ENCODE data around the gene KIF15. TPM values are rescaled to one million over a fixed set of nuclear protein-coding genes. Genes with fewer than 3 reads are reported as not detected.
A peak's percentile ranks its signal among the peaks of the same experiment; 100 is the strongest.

Gene KIF15
- total RNA-seq, 1 experiment from 2014 or later, result 5.5 TPM

DNA sequence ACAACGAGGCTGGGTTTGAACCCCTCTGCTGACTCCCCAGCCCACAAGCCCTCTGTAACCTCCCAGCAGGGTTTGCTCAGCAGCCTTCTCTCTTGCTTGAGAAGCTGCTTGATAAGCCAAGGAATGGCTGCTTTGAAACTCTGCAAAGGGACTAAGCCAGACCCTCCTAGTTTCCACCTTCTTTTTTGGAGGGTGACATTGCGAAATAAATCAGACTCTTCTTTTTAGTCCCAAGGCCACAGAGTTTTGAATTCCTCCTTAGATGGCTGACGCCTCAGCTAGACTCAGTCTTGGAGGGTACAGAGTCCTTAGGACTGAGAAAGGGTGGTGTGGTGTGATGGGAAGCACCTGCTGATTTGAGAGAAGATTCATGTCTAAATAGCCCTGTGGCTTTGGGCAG, 114.0 kb downstream of the KIF15 start:
- DNase-seq (ENCODE audit: low spot score), result no peak

DNA sequence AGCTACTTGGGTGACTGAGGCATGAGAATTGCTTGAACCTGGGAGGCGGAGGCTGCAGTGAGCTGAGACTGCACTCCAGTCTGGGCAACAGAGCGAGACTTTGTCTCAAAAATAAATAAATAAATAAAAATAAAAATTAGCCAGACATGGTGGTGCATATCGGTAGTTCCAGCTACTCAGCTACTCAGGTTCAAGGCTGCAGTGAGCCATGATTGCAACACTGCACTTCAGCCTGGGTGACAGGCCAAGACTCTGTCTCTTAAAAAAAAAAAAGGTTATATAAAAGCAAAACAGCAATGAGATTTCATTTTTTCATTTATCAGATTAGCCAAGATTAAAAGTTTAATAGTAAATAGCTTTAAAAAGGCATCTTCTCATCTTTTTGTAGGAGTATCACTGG, 115.7 kb downstream of the KIF15 start:
- no peak for DNase-seq (ENCODE audit: low spot score)

DNA sequence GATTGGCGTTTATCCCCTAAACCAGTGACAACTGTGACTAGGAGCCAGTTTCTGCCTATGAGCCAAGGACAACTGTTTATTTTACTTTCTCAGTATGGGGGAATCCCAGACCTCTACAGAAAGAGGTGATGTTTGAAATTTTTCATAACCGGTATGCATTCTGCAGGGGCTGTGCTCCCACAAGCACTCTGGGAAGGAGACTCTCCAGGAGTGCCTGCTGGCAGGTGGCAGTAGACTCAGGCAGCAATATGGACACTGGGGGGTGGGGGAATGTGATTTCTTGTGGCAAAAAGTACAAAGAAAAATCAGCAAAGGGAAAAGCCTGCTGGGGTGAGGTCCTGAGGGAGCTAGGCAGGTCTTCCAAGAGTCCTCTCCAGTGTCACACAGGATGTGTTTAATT, 118.7 kb downstream of the KIF15 start:
- no peak for DNase-seq (ENCODE audit: low spot score)

DNA sequence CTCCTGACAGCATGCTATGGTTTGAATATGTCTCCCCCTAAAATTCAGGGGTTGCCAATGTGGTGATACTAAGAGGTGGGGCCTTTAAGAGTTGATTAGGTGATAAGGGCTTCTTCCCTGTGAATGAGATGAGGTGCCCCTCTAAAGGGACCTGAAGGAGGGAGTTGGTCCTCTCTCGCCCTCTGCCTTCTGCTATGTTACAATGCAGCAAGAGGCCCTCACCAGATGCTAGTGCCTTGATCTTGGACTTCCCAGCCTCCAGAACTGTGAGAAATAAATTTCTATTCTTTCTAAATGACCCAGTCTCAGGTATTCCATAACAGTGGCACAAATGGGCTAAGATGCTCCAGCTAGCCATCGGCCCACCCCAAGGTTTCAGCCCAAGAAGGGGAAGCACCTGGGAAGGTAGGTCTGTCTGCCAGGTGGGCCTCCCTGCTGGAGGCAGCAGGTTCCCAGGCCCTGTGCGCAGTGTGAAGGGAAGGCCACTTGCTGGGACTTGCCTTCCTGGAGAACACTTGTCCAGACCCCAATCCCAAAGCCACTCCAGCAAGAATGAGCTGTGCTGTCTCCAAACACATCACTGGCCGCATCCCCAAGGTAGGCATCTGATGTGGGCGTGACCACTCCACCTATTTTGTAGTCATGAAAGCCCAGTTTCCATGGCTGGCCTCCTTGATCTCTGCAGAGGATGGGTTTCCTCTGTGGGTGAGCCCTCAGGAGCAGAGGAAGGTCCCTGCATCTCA, 121.8 kb downstream of the KIF15 start:
- DNase-seq (ENCODE audit: low spot score), result no peak

DNA sequence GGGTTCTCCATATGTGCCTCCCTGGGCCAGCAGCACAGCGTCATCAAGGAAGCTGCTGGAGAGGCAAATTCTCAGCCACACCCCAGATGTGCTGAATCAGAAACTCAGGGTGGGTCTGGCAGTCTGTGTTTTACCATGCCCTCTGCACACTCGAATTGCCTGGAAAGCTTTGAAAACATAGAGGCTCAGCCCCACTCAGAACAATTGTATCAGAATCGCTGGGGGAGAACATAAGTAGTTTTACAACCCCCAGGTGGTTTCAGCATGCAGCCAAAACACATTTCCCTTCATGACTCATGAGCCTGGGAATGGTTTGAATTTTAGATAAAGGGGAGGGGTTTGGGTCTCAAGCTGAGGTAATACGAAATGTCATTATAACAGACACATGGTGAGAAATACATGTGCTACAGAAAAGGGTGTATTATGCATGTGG, 122.4 kb downstream of the KIF15 start:
- no peak for DNase-seq (ENCODE audit: low spot score)

DNA sequence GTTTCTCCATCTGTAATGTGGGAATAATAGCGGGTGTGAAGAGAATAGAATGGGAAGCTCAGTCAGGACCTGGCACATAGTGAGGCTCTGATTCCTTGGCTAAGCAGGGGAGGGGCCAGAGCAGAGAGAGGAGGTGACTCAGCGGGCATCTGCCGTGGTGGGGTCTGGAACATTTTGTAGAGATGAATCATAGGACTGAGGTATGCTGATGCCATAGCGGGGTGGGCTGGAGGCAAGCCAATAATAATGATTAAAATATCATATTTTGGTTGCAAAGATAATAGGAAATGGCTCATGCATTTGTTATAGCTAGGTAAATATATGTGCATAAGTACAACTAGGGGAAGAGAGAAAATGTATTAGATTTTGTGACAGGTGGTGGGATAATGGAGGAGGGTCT, 124.0 kb downstream of the KIF15 start:
- peak; percentile 5 for DNase-seq (ENCODE audit: low spot score)

DNA sequence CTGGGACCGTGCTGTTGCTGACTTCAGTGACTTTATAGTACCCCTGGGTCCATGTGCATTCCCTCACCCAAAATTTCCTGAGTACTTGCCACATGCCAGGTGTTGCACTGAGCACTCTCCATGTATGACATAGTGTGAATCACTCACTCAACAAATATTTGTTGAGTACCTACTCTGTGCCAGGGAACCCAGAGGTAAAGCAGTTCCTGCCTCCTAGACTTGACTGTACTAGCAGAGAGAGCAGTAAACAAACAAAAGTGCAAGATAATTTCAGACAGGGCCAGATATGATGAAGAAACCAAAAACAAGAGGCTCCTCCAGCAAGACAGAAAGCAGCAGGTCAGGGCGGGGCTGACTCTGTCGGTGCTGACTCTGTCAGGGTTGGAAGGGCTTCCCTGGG, 125.0 kb downstream of the KIF15 start:
- no peak for DNase-seq (ENCODE audit: low spot score)

DNA sequence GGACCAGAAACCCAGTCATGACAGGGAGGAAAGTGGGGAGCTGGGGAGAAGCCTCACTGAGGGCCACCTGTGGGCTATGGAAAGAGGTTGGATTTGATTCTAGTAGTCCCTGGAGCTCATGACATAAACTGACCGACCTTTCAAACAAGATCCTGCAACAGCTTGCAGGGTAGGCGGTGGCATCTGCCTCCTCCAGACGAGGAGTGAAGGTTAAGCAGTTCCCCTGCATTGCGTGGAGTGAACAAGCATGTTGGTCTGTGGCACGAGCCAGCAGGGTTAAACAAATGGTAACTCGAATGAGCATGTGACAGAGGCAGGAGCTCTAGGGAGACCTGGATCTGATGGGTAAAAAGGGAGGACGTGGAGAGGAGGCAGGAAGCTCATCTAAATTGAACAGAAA, 125.5 kb downstream of the KIF15 start:
- DNase-seq (ENCODE audit: low spot score), result no peak

DNA sequence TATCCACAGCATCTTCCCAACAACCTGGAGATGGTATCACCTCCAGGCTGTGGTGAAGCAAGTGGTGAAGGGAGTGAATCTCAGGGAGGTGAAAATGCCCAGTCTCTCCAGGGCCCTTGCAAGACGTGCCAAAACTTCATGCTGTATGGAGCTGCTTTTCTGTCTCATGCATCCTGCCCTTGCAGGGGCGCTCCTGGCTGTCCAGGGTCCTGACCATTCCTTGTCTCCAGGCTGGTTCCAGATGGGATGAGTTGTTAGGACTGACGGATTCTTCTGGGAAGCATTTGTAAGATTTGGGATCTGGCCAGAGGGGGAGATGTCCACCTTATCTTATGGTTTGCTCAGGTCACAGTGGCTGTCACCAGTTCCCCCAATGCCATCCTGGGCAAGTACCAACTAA, 128.7 kb downstream of the KIF15 start:
- DNase-seq (ENCODE audit: low spot score), result no peak

DNA sequence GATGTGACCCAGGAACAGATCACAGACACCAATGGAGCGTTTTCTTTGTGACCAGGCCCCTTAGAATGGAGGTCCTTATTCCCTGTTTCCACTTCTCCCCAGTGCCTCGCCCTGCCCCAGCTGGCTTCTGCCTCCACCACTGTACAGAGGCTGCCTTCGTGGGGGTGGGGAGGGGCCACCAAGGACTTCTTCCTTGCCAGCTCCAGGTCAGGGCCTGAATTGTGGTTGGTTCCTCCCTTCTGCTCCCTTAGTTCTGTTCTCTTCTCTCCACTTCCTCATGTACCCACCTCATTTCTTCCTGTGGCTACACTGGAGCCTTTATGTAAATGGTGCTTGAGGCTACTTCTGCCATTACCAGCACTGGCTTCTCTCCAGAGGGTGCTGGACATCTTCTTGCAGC, 129.3 kb downstream of the KIF15 start:
- DNase-seq (ENCODE audit: low spot score), result no peak

DNA sequence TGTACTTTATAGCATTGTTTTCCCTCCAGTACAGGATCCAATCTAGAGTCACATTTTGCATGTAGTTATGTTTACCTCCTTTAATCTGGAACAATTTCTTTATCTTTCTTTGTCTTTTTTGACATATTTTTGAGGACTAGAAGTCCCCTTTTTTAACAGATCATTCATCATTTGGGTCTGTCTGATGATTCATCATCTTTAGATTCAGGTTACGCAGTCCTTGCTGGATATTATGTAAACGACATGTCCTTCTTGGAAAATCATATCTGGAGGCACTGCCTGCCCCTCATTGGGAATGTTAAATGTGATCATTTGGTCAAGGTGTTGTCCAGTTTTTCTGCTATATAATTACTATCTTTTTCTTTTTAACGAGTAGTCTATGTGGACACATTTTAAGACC, 131.1 kb downstream of the KIF15 start:
- no peak for DNase-seq (ENCODE audit: low spot score)

DNA sequence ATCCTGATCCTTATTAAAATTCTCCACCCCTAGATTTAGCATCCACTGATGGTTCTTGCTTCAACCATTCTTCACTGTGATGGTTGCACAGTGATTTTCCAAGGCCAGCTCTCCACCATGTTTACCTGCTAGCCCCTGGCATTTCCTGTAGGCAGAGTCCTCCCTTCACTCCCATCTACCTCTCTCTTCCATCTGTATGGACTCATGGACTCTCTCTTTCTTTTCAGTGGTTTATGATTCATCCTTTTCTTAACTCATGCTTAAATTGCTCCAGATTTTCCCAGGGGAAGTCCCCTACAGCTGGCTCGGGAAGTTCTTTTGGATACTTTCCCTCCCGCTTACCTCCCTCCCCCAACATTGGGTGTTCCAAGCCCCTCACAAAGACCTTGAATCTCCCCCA, 131.5 kb downstream of the KIF15 start:
- DNase-seq (ENCODE audit: low spot score), result no peak

DNA sequence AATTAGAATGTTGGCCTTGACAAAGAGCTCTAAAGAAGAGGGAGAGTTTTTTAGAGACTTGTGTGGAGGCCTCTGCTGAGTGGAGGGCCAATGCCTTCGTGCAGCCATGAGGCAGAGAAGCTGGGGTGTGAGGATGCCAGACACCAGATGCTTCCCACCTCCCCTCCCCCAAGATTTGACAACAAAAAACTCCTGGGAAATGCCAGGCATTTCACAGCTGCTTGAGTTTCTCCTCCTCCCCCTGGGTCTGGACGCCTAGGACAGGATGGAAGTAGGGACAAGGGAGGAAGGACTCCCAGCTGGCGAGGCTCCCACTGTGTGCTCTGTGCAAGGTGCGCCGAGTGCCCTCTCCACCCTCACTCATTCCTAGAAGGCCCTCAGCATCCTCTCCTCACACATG, 132.9 kb downstream of the KIF15 start:
- no peak for DNase-seq (ENCODE audit: low spot score)

DNA sequence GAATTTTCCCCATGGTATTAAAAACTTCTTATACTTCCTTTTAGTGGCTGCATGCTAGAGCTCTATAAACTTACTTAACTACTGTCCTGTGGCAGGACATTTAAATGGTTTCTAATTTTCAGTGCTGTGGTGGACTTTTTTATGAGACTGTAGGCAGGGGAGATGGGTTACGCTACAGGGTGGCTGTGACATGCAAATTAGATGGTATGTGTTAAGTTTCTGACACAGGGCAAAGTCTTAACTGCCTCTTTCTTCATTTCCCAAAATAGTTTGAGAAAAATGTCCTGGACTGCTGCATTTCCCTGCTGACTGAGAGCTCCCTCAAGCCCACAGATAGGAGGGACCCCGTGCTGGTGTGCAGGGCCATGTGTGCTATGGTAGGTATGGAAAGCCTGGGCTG, 134.8 kb downstream of the KIF15 start:
- no peak for DNase-seq (ENCODE audit: low spot score)

DNA sequence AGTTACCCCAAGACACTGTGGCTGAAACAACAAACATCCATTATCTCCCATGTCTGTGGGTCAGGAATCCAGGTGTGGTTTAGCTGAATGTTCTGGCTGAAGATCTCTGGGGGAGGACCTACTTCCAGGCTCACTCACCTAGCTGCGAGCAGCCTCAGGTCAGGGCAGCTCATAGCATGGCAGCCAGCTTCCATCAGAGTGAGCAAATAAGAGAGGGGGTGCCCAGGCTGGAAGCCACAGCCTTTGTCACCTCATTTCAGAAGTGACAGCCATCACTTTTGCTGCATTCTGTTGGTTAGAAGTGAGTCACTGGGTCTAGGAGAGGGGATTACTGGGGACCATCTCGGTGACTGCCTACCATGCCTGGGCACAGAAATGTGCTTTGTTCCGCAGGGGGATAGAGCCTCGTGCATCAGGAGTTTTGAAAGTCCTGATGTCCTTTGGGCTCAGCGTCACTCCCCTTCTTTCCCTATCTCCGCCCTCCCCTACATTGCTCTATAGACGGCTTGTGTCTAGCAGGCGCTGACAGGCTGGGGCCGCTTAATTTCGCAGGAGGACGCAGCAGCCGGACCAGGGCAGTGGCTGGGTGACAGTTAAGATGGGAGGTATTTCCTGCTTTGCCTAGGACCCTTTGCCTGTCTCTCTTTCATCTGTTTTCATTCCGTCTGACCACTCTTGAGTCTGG, 138.2 kb downstream of the KIF15 start:
- DNase-seq (ENCODE audit: low spot score), result no peak

DNA sequence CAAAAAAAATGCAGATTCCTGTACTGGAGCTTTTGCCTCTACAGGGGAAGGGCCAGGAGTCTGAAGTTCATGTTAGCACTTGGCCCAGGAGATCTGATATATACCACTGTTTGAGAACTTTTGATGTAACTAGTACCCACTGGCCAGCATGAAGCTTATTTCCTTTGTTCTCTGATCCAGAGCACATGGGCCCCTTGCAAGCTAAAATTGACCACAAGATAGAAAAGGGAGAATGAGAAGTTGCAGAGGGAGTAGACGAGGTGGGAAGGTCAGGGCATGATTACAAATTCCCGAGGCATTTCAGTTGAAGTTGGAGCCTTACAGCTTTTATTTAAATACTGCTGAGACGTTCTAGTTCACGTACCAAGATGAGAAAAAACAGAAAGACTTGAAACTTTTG, 141.0 kb downstream of the KIF15 start:
- no peak for DNase-seq (ENCODE audit: low spot score)

Other genes starting within 250 kb of the KIF15 start
- not detected in 2 replicates for gene ZKSCAN7, start 206.6 kb upstream of the KIF15 start, total RNA-seq (2014; rRNA removed; shearing (Covaris generic))
- not detected in 2 replicates for gene ZNF660, start 176.8 kb upstream of the KIF15 start, total RNA-seq (2014; rRNA removed; shearing (Covaris generic))
- 2.2 and 3.7 TPM in 2 replicates for gene ZNF197, start 136.8 kb upstream of the KIF15 start, total RNA-seq (2014; rRNA removed; shearing (Covaris generic))
- gene ZNF35, start 113.1 kb upstream of the KIF15 start, total RNA-seq (2014; rRNA removed; shearing (Covaris generic)), result 1.5 and 3.0 TPM in 2 replicates
- 0.23 and 0.79 TPM in 2 replicates for gene ZNF502, start 49.1 kb upstream of the KIF15 start, total RNA-seq (2014; rRNA removed; shearing (Covaris generic))
- gene ZNF501, start 32.2 kb upstream of the KIF15 start, total RNA-seq (2014; rRNA removed; shearing (Covaris generic)), result 0.08 and 4.8 TPM in 2 replicates
- 7.4 and 8.6 TPM in 2 replicates for gene KIAA1143, start 175 bp upstream of the KIF15 start, total RNA-seq (2014; rRNA removed; shearing (Covaris generic))
- 8.8 and 9.3 TPM in 2 replicates for gene TMEM42, start 100.1 kb downstream of the KIF15 start, total RNA-seq (2014; rRNA removed; shearing (Covaris generic))
- not detected in 2 replicates for gene TGM4, start 112.8 kb downstream of the KIF15 start, total RNA-seq (2014; rRNA removed; shearing (Covaris generic))
- 136 and 145 TPM in 2 replicates for gene ZDHHC3, start 214.4 kb downstream of the KIF15 start, total RNA-seq (2014; rRNA removed; shearing (Covaris generic))
- 35.2 and 45.8 TPM in 2 replicates for gene EXOSC7, start 214.4 kb downstream of the KIF15 start, total RNA-seq (2014; rRNA removed; shearing (Covaris generic))

All from HT-29 (cell line).